Stimulated activated CD4-positive, alpha-beta T cell treated with anti-CD3 and anti-CD28 coated beads, Interleukin-1b, Interleukin-23, amount 100 ng/mL, for 24 hours (primary cell): ENCODE measurements around the gene NRIP2.
A peak's percentile ranks its signal among the peaks of the same experiment; 100 is the strongest.

Experiments used
- DNase-seq, 4 experiments: peaks; one replicate each; pipeline ENCODE4 v3.0.0-alpha.2; 2020; ENCODE audit warnings: low read depth in 4 of 4, low spot score in 1 of 4

Gene NRIP2

DNA sequence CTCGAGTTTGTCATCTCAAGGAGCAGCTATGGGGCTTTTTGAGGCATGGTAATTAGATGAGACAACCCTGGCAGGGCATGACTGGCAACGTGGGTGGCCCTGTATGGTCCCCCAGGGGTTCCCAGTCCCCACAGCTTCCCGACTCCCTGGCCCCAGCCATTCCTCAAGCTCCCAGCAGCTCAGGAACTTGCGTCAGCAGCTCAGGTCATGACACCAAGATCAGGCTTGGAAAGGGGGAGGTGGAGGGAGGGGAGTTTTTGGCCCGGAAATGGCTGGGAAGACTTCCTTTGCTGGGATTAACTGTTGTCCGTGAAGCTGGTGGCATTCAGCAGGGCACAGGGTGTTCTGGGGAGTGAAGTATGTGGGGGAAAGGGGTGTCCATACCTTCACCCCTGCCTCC, 10.4 kb upstream of the NRIP2 start:
- no peak for DNase-seq

DNA sequence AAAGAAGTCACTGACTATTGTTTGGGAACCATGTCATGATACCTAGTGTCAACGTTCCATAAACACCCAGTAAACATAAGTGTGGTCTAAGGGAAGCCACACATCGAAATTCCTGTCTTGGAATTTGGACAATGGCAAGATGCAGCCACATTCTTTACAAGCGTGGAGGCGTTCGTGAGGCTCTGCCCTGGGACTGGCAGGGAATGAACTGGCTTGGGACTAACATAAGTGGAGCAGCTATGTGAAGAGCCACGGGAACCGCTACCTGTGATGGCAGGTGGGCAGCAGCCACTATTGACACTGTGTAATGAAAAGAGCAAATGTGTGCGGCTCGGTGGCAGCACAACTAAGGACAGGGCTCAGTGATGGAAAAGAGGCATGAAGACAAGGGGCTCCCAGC, 10.0 kb upstream of the NRIP2 start:
- no peak for DNase-seq

- no peak for DNase-seq
Measured at GRCh38 chr12:2842948-2843347, 8.1 kb upstream of the NRIP2 start.

DNA sequence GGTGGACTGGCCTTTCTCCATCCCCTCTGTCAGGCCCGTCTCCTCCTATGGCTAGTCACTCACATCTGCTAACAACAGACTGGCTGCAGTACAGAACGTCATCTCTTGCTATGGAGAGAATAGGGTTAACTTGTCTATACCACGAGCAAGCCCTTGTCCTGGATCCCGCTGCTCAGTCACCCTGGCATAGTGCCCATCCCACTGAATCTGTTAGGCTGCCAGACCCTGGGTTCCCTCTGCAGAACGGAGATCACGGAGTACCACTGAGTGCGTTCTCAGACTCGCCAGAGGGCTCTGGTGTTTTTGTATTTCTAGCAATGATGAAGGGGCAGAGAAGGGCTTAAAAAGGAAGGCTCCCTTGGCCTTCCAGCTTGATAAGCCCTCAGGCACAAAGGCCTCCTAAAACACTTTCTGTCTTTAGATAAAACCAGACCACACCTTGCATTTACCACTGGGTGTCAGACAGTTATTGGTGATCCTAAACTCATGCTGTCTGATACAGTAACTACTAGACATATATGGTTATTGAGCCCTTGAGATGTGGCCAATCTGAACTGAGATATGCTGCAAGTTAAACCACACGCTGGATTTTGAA, 6.3 kb upstream of the NRIP2 start:
- no peak for DNase-seq

DNA sequence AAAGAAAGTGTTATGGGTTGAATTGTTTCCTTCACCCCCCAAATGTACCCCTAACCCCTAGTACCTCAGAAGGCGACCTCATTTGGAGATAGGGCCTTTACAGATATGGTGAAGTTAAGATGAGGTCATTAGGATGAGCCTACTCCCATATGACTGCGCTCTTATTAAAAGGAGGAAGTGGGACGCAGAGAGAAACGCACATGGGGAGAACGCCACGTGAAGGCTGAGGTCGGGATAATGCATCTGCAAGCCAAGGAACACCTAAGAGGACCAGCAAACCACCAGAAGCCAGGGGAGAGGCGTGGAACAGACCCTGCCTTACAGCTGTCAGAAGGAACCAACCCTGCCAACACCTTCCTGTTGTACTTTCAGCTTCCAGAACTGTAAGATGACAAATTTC, 1.7 kb upstream of the NRIP2 start:
- no peak for DNase-seq

GRCh38 chr12:2835691-2836403, 1.0 kb upstream of the NRIP2 start:
- DNase-seq: no peak

- DNase-seq: no peak
Measured at GRCh38 chr12:2833810-2834209, 1.0 kb downstream of the NRIP2 start.

- DNase-seq: no peak
Measured at GRCh38 chr12:2833327-2833726, 1.5 kb downstream of the NRIP2 start.

DNA sequence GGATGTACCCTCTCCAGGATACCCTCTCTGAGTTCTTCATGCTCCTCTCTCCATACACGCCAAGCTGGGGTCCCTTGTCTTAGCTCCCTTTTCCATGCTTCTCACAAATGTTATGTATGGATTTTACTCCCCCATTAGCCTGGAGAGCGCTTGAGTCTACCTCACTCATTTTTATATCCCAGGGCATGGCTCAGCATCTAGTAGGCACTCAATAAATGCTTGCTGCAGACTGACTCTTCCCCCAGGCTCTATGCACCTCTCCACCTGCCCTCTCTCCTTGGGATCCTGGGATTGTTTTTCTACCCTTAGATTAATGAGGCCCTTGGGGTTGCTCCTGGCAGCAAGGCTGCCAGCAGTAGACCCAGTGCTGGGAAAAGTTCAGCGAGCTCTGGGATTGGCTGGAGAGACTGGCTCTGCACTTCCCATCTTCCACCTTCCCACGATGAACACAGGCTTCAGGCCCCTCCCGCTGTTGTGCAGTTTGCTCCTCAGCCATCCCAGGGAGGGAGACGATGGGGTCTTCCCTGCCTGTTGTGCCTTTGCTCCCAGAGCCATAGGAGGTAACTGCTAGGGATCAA, 2.2 kb downstream of the NRIP2 start:
- no peak for DNase-seq

GRCh38 chr12:2829275-2829674, 5.6 kb downstream of the NRIP2 start:
- no peak for DNase-seq

GRCh38 chr12:2826721-2827515, 7.9 kb downstream of the NRIP2 start:
- DNase-seq: no peak

DNA sequence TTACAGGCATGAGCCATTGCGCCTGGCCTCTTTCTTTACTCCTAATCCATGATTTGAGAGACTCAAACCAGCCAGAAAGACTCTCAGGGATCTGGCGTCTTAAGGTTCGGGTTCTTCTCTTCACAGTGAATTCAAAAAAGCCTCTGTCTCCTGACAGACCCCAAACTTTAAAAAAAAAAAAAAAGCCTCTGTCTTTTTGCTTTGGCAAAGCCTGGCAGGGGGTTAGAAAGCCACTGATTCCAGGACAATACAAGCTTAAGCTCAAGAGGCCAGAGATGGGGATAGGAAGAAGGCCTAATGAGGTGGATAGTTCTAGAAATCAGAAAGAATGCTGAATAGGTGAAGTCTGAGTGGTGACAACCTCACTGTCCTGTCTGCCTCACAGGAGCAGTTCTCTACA, 8.8 kb downstream of the NRIP2 start:
- no peak for DNase-seq

DNA sequence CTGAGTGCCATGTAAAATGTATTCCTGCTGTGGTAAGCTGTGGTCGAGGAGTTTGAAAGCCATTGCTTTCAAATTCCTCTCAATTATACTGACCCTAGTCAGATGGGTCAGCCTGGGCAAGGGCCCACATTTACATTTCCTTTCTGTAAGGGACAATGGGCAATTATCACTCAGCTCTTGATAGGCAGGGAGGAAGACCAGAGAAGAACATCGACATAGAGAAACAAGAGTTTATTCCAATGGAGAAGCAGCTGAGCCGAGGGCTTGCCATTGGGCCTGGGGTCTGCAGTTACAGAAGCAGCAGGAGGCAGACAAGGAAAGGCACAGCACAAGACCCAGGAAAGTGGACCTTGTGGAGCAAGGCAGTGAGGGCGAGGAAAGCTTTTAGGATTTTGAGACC, 9.7 kb downstream of the NRIP2 start:
- no peak for DNase-seq

DNA sequence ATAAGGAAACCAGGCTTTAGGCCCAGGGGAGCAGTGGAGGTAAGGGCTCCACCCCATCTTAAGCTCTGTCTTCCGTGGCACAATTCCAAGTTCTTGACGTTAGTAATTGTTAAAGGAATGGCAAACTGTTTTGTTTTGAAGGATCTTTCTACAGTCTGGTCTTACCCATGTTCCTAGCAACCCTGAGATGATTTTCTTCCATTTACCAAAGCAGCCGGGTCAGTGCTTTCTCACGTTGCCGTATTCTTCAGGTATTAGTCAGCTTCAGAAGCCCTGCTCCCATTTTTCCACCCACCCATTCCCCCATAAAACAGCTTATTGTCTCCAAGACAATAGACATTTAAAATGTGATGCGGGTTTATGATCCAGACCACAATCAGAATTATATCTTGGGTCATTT, 10.3 kb downstream of the NRIP2 start:
- DNase-seq: no peak

- DNase-seq: no peak
Measured at GRCh38 chr12:2823483-2823882, 11.4 kb downstream of the NRIP2 start.

DNA sequence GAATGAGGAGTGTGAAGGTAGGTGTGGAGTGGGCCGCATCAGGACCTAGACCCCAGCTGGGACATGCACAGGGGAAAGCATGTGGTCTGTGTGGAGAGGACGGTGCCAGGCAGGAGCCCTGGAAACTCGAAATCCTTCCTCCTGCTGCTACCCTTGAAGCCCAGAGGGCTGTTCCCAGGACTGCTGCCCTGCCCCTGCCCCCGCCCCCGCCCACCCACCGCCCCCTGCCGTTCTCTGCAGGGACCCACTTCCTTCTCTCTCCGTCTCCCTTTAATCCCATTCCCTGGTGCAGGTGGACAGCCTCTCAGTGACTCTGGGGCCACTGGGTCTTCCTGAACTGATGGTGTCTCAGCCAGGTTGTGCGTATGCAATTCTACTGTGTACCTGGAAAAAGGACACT, 14.4 kb downstream of the NRIP2 start:
- no peak for DNase-seq

GRCh38 chr12:2819810-2820209, 15.0 kb downstream of the NRIP2 start:
- no peak for DNase-seq

DNA sequence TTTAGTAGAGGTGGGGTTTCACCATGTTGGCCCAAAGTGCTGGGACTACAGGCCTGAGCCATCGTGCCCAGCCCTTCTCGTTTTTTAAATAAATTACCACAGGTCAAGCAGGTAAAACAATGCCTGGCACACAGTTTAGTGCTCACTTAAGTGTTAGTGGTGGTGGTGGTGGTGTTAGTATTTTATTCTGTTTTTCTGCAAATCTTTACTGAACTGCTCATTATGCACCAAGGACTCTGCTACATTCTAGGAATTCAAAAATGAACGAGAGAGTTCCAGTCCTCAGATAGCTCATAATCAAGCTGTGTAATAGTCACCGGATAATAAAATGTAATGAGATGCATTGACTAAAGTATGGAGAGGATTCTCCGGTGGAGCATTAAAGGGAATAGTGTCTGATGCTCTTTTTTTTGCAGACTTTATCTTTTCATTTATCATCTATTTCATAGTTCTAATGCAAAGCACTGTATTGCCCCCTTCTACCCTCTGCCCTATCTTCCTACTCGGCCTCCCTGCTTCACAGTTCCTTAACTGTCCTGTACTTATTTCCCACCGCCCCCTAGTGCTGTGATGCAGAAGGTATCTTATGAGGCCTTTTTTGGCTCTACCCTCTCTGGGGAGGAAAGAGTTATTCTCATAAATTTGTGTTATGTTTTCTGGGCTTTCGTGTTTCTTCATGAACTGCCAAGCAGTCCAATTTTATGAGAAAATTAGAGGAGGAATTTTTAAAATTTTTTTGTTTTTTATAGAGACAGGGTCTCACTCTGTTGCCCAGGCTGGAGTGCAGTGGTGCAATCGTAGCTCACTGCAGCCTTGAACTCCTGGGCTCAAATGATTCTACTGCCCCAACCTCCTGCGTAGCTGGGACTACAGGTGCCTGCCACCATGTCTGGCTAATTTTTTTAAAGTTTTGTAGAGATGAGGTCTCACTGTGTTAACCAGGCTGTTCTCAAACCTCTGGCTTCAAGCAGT, 21.3 kb downstream of the NRIP2 start:
- peak in 1 of 4 experiments; percentile 40 for DNase-seq

GRCh38 chr12:2812290-2813213, 22.3 kb downstream of the NRIP2 start, which contains the start of gene ITFG2:
Gene ITFG2, plus strand, starts transcription at chr12:2812668. Its CDS starts 93 bp downstream, at chr12:2812761.
- DNase-seq: peak; percentile 82 to 96 (median 92)

GRCh38 chr12:2811801-2812200, 23.0 kb downstream of the NRIP2 start:
- DNase-seq: no peak
